GF-D8 (cell line): ENCODE results near the gene SRC.

Source experiments
- DNase-seq: peaks from one replicate; lab custom pipeline; 2025; lab: John Stamatoyannopoulos, UW

SRC gene

DNA sequence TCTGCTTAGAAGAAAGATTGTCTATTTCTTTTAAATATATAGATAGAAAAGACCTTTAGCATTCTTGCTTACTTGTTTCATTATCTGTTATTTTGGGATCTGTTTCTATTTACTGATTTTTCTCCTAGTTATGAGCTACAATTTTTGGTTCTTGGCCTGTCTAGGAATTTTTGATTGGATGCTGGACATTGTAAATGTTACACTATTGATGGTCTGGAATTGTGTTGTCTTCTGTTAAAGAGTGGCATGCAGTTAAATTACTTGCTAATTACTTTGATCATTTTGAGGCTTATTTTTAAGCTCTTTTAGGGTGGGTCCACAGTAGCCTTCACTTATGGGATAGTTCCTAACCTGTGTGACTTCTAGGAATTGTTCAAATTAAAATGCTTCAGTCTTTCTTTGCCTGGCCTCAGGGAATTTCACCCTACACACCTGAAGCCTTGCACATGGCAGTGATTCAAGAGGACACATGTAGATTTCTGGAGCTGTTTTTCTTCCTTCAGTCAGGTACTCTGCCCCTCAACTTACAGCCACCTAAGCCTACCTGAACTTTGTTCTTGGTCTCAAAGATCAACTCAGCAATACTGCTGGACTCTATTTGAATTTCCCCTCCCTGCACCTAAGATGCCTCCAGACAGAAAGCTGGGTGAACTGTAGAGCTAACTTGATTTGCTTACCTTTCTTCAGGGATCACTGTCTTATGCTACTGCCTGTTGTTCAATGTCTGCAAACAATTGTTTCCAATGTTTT is 108.9 kb downstream of the SRC start:
- DNase-seq, result no peak
